HG03159 (cell line): ENCODE measurements around the gene PRKRIP1.
"Not testable (repeated sequence)": the region's sequence is repeated elsewhere in the genome, so short reads cannot be mapped to it uniquely, and the experiment has no call there.

ENCODE experiments used
- ATAC-seq: cut with Tn5 transposase; IDR thresholded peaks from one replicate; pipeline ENCODE4 v1.9.1; 2021; ENCODE audit warnings: mild to moderate bottlenecking, moderate library complexity; ENCODE audit not compliant: unreplicated experiment

The PRKRIP1 gene

GRCh38 chr7:102429141-102429899, 33.2 kb downstream of the PRKRIP1 start:
- ATAC-seq = no peak

DNA sequence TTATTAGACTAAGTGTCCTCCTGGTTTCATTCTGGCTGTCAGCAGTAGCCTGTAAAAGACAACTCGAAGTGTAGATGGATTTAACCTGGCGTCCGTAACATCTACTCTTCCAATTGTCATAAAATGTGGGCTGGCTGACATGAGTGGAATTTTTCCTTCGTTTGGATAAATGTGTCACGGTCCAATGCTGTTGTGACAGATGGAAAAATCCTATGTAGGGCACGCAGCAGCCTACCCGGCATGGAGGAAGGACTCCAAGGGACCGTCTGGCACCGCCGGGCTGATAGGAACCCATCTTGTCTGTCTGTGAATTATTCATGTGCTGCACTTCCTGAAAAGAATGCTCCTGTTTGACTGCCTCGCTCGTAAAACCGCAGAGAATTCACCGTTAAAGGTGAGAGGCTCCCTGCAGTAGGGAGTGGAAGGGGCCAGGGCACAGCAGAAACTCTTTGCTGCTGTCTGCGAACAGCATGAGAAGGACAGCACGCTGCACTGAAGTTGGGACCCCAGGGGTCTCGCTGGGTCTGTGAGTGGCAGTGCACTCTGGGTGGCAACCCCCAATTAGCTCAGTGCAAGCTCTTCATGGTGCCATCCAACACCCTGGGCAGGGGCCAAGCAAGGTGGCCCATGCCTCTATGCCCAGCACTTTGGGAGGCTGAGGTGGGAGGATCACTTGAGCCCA, 35.6 kb downstream of the PRKRIP1 start:
- peak; percentile 28 for ATAC-seq

GRCh38 chr7:102432442-102433218, 36.5 kb downstream of the PRKRIP1 start:
- peak; percentile 27 for ATAC-seq

GRCh38 chr7:102433219-102434038, 37.3 kb downstream of the PRKRIP1 start, which contains the start of gene ORAI2:
Gene ORAI2, plus strand, starts transcription at chr7:102433575. Its CDS starts 5,382 bp downstream, at chr7:102438957.
- ATAC-seq = peak; percentile 57

- ATAC-seq = peak; percentile 12
These were observed 37.9 kb downstream of the PRKRIP1 start for GRCh38 chr7:102434039-102434486.

DNA sequence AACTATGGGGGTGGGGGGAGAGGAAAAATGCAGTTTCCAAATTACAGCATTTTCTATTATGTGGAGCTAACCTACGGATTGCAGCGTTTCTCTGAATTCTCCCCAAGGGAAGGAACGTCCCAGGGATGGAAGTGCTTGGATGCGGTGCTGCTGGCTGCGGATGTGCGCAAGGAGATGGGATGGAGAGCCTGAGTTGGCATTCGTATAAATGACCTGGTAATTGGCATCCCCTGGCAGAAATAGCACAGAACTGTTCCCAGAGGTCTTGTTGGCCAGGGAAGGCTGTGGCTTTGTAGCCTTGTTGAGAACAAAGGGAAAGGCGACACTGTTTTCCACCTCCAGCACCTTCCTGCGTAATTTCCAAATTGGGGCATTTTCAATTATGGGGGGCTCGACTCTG, 40.0 kb downstream of the PRKRIP1 start:
- ATAC-seq = no peak

DNA sequence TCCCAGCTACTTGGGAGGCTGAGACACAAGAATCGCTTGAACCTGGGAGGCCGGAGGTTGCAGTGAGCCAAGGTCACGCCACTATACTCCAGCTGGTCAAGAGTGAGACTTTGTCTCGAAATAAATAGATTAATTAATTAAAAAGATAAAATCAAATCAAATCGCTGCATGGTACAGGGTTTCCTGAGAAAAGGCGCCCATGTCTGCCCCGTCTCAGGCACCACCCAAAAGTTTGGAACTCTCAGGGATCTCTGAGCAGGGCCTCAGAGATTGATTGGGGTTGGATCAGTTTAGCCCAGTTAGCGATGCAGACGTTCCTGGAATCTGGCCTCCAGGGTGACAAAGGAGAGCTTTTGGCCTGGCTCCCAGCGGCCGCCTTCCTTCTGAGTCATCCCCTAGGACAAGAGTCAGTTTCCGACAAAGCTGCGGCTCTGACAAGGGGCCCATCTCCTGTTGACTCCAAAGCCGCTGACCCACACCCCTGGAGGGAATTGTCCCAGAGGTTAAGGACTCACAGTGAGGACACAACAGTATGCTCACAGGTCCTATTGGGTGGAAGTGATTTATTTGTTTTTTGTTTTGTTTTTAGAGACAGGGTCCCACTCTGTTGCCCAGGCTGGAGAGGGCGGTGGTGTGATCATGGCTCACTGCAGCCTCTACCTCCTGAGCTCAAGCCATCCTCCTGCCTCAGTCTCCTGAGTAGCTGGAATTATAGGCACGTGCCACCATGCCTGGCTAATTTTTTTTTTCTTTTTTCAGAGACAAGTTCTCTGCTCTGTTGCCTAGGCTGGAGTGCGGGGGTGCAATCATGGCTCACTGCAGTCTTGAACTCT, 44.0 kb downstream of the PRKRIP1 start:
- no peak for ATAC-seq

- peak; percentile 52 for ATAC-seq
These were observed 49.0 kb downstream of the PRKRIP1 start for GRCh38 chr7:102444961-102445673.

DNA sequence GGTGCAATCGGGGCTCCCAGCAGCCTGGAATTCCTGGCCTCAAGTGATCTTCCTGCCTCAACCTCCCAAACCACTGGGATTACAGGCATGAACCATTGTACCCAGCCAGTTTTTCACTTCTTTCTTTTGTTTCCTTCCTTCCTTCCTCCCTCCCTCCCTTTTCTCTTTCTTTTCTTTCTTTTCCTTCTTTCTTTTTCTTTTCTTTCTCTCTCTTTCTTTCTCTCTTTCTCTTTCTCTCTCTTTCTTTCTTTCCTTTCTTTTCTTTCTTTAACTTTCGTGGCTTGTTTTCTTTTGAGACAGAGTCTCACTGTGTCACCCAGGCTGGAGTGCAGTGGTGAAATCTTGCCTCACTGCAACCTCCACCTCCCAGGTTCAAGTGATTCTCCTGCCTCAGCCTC, 49.5 kb downstream of the PRKRIP1 start:
- ATAC-seq = no peak

GRCh38 chr7:102446387-102447156, 50.4 kb downstream of the PRKRIP1 start:
- no peak for ATAC-seq

GRCh38 chr7:102447311-102447710, 51.1 kb downstream of the PRKRIP1 start:
- ATAC-seq = no peak

- ATAC-seq = no peak
These were observed 53.0 kb downstream of the PRKRIP1 start for GRCh38 chr7:102449136-102449535.

DNA sequence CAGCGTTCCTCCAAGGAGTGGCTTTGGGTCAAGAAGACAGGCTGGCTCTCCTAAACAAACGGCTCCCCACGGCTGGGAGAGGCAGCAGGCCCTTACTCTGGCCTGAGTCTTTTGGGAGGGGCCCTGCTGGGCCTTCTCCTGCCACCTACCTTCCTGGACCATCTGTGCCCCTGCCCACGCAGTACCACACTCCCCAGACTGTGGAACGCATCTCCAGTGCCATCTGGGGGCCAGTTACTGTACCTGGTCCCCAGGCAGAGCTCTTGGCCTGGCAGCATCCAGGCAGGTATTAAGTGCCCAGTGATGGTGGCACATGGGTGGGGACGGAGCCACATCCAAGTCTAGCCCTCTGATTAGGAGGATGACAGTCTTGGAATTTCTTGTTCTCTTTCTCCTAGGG, 54.1 kb downstream of the PRKRIP1 start:
- no peak for ATAC-seq

- no peak for ATAC-seq
These were observed 55.4 kb downstream of the PRKRIP1 start for GRCh38 chr7:102451371-102452054.

DNA sequence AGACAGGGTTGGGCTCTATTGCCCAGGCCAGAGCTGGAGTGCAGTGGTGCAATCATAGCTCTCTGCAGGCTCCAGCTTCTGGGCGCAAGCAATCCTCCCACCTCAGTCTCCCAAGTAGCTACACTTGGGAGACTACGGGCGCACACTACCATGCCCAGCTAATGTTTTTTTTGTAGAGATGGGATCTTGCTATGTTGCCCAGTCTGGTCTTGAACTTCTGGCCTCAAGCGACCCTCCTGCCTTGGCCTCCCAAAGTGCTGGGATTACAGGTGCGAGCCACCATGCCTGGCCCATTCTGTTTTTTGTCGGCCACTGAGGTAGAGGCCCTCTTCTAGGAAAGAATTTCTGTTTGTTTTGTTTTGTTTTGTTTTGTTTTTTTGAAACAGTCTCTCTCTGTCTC, 56.3 kb downstream of the PRKRIP1 start:
- ATAC-seq = no peak

- ATAC-seq = no peak
These were observed 57.2 kb downstream of the PRKRIP1 start for GRCh38 chr7:102453319-102453718.

- ATAC-seq = no peak
These were observed 58.3 kb downstream of the PRKRIP1 start for GRCh38 chr7:102454468-102454867.

- not testable (repeated sequence) for ATAC-seq
These were observed 58.8 kb downstream of the PRKRIP1 start for GRCh38 chr7:102454932-102455331.
